H9 (cell line): ENCODE data around the gene SCAF11. TPM values are rescaled to one million over a fixed set of nuclear protein-coding genes. Genes with fewer than 3 reads are reported as not detected.

Source experiments
- DNase-seq: peaks from one replicate; pipeline ENCODE4 v3.0.0-alpha.2; 2017
- H2AFZ ChIP-seq: one replicate; pipeline ENCODE4 v1.6.1; 2013; ENCODE audit warnings: mild to moderate bottlenecking, low read length, control low read depth, moderate library complexity
- H2AK5ac ChIP-seq: 2 replicates; pipeline ENCODE4 v1.6.1; 2013; ENCODE audit warnings: low read length, control low read depth, mixed read lengths; ENCODE audit not compliant: insufficient read length
- H2BK120ac ChIP-seq: one replicate; pipeline ENCODE4 v1.6.1; 2013; ENCODE audit warnings: low read depth, mild to moderate bottlenecking, low read length, control low read depth, inconsistent platforms; ENCODE audit not compliant: poor library complexity, severe bottlenecking
- H2BK12ac ChIP-seq: 2 replicates; pipeline ENCODE4 v1.6.1; 2013; ENCODE audit warnings: low read length, control low read depth, mixed read lengths, low read depth; ENCODE audit not compliant: insufficient read length
- H2BK15ac ChIP-seq: 2 replicates; pipeline ENCODE4 v1.6.1; 2013; ENCODE audit warnings: low read depth, low read length, control low read depth
- H2BK20ac ChIP-seq: one replicate; pipeline ENCODE4 v1.6.1; 2013; ENCODE audit warnings: low read depth, mild to moderate bottlenecking, low read length, control low read depth, inconsistent platforms; ENCODE audit not compliant: poor library complexity, severe bottlenecking
- H2BK5ac ChIP-seq: 2 replicates; pipeline ENCODE4 v1.6.1; 2013; ENCODE audit warnings: low read length, control low read depth, mixed read lengths; ENCODE audit not compliant: insufficient read length
- H3K14ac ChIP-seq: 2 replicates; pipeline ENCODE4 v1.6.1; 2013; ENCODE audit warnings: low read length, control low read depth; ENCODE audit not compliant: insufficient read depth
- H3K18ac ChIP-seq: 2 replicates; pipeline ENCODE4 v1.6.1; 2013; ENCODE audit warnings: low read depth, mild to moderate bottlenecking, mixed read lengths, low read length, control low read depth; ENCODE audit not compliant: insufficient read length
- H3K23ac ChIP-seq: 2 replicates; pipeline ENCODE4 v1.6.1; 2013; ENCODE audit warnings: low read length, control low read depth, mixed read lengths, low read depth; ENCODE audit not compliant: insufficient read length
- H3K23me2 ChIP-seq: 2 replicates; pipeline ENCODE4 v1.6.1; 2013; ENCODE audit warnings: low read depth, mild to moderate bottlenecking, mixed read lengths, low read length, control low read depth; ENCODE audit not compliant: insufficient read length, poor library complexity, severe bottlenecking
- H3K27ac ChIP-seq: 2 replicates; pipeline ENCODE4 v1.5.1; 2013; ENCODE audit warnings: low read length, control low read depth, mixed read lengths, low read depth; ENCODE audit not compliant: insufficient read length
- H3K27me3 ChIP-seq: 2 replicates; pipeline ENCODE4 v1.6.1; 2013; ENCODE audit warnings: low read length, control low read depth, inconsistent platforms; ENCODE audit not compliant: insufficient read depth
- H3K4ac ChIP-seq: 2 replicates; pipeline ENCODE4 v1.6.1; 2013; ENCODE audit warnings: low read depth, mild to moderate bottlenecking, control low read depth, inconsistent platforms, low read length, moderate library complexity
- H3K4me1 ChIP-seq: 2 replicates; pipeline ENCODE4 v1.6.1; 2013; ENCODE audit warnings: low read length, control low read depth, inconsistent platforms; ENCODE audit not compliant: insufficient read depth
- H3K4me2 ChIP-seq: 2 replicates; pipeline ENCODE4 v1.6.1; 2013; ENCODE audit warnings: low read length, control low read depth, mixed read lengths; ENCODE audit not compliant: insufficient read length, insufficient read depth
- H3K56ac ChIP-seq: 2 replicates; pipeline ENCODE4 v1.6.1; 2013; ENCODE audit warnings: low read depth, mild to moderate bottlenecking, mixed read lengths, low read length, control low read depth; ENCODE audit not compliant: insufficient read length
- H3K79me1 ChIP-seq: 2 replicates; pipeline ENCODE4 v1.6.1; 2013; ENCODE audit warnings: low read depth, mild to moderate bottlenecking, moderate library complexity, low read length, control low read depth, inconsistent platforms; ENCODE audit not compliant: insufficient read depth, poor library complexity, severe bottlenecking
- H3K79me2 ChIP-seq: 2 replicates; pipeline ENCODE4 v1.6.1; 2013; ENCODE audit warnings: low read length, control low read depth, inconsistent platforms; ENCODE audit not compliant: insufficient read depth
- H3K9ac ChIP-seq: 2 replicates; pipeline ENCODE4 v1.6.1; 2013; ENCODE audit warnings: low read length, control low read depth, mixed read lengths; ENCODE audit not compliant: insufficient read length; ENCODE audit errors: extremely low read depth
- H3K9me3 ChIP-seq: one replicate; pipeline ENCODE4 v1.6.1; 2013; ENCODE audit warnings: low read depth, low read length, inconsistent platforms; ENCODE audit not compliant: control insufficient read depth
- H3T11ph ChIP-seq: one replicate; pipeline ENCODE4 v1.6.1; 2013; ENCODE audit warnings: mild to moderate bottlenecking, low read length, control low read depth, inconsistent platforms
- H4K20me1 ChIP-seq: one replicate; pipeline ENCODE4 v1.6.1; 2013; ENCODE audit not compliant: control insufficient read depth, insufficient read length, insufficient read depth
- H4K5ac ChIP-seq: 2 replicates; pipeline ENCODE4 v1.6.1; 2013; ENCODE audit warnings: low read depth, mild to moderate bottlenecking, mixed read lengths, low read length, control low read depth; ENCODE audit not compliant: insufficient read length
- H4K8ac ChIP-seq: replicated peaks from 2 replicates; pipeline ENCODE4 v1.6.1; 2013; ENCODE audit warnings: low read length, control low read depth, mixed read lengths, low read depth; ENCODE audit not compliant: insufficient read length
- H4K91ac ChIP-seq: 2 replicates; pipeline ENCODE4 v1.6.1; 2013; ENCODE audit warnings: low read depth, mild to moderate bottlenecking, moderate library complexity, mixed read lengths, low read length, control low read depth; ENCODE audit not compliant: insufficient read length
- H3K27ac Mint-ChIP-seq, 3 experiments: 2 replicates in 2 of 3; 3 replicates in 1 of 3; pipeline ENCODE4 v1.8.0; 2020 to 2021; ENCODE audit warnings: mixed read lengths in 3 of 3, mild to moderate bottlenecking in 1 of 3, moderate library complexity in 1 of 3
- H3K27me3 Mint-ChIP-seq: 2 replicates; pipeline ENCODE4 v1.8.0; 2021; ENCODE audit warnings: low read depth, mild to moderate bottlenecking, moderate library complexity, mixed read lengths
- H3K36me3 Mint-ChIP-seq, 3 experiments: 2 replicates in 2 of 3; 3 replicates in 1 of 3; pipeline ENCODE4 v1.8.0; 2020 to 2021; ENCODE audit warnings: low read depth in 3 of 3, mixed read lengths in 3 of 3; ENCODE audit not compliant: insufficient read depth in 1 of 3
- H3K4me1 Mint-ChIP-seq, 2 experiments: 2 replicates each; pipeline ENCODE4 v1.8.0; 2020; ENCODE audit warnings: mixed read lengths in 2 of 2
- H3K4me3 Mint-ChIP-seq, 2 experiments: 2 replicates in 1 of 2; 3 replicates in 1 of 2; pipeline ENCODE4 v1.8.0; 2020 to 2021; ENCODE audit warnings: mild to moderate bottlenecking in 2 of 2, mixed read lengths in 2 of 2, moderate library complexity in 1 of 2
- H3K9me3 Mint-ChIP-seq, 2 experiments: 2 replicates in 1 of 2; 3 replicates in 1 of 2; pipeline ENCODE4 v1.8.0; 2020; ENCODE audit warnings: mild to moderate bottlenecking in 2 of 2, mixed read lengths in 2 of 2, moderate library complexity in 1 of 2
- WGBS: extraction: QIAGEN DNeasy Blood & Tissue Kit; methylation state at CpG from one replicate; pipeline ENCODE4 v1.1.7; 2013; ENCODE audit warnings: missing lambda C conversion rate, low lambda C conversion rate, mixed read lengths; ENCODE audit not compliant: insufficient read length; ENCODE audit errors: extremely low coverage; 5-methylcytosine and 5-hydroxymethylcytosine counted together
- total RNA-seq: library from RNA; stranded (reverse); gene quantifications from 2 replicates; pipeline ENCODE4 v1.2.1, GENCODE V29; 2021
- TF ChIP-seq, protein P1 (sequence below): fragments of 200-600 bp; sonication (generic); conservative IDR thresholded peaks from 3 replicates; pipeline ENCODE4 v1.8.0; 2021; ENCODE audit warnings: antibody characterized with exemption, mild to moderate bottlenecking

The SCAF11 gene
- total RNA-seq, 1 experiment from 2014 or later: 90.8 TPM

DNA sequence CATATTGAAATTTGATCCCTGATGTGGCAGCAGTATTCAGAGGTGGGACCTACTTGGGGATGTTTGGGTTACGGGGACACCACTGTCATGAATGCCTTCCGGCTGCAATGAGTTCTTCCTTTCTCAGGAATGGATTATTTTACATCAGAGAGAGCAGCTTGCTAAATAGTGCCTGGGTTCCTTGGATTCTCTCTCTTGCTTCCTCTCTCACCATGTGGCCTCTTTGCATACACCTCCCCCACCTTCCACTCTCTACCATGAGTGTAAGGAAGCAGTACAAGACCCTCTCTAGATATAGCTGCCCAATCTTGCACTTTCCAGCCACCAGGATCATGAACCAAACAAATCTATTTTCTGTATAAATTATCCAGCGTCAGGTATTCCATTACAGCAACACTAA, 15.4 kb upstream of the SCAF11 start:
- no CpG with 5 or more reads among the region's 3 CpGs for WGBS
- no peaks in the 10 kb centered on the region for H3K9me3 ChIP-seq
- no peak overlapping the region for H3K23ac ChIP-seq
- no peak overlapping the region for H3K4ac ChIP-seq
- Mint-ChIP-seq H3K36me3 (peaks cover 4 to 11% (median 9%) of the 10 kb centered on the region in 3 experiments), H3K27ac (peak overlapping the region in 1 of 3 experiments; percentile 15; a peak in 1 of 7 replicates), H3K9me3 (peaks cover 8 to 13% of the 10 kb centered on the region in 2 experiments; a peak in 4 of 5 replicates), H3K4me3 (no peak overlapping the region), H3K4me1 (peaks cover 9 to 17% of the 10 kb centered on the region in 2 experiments), H3K27me3 (no peaks in the 10 kb centered on the region)
- H3K79me1 ChIP-seq: no peaks in the 10 kb centered on the region
- no peak overlapping the region for H2AFZ ChIP-seq
- H3K14ac ChIP-seq: no peak overlapping the region
- H3K27ac ChIP-seq: no peak overlapping the region
- TF ChIP-seq, protein P1, sequence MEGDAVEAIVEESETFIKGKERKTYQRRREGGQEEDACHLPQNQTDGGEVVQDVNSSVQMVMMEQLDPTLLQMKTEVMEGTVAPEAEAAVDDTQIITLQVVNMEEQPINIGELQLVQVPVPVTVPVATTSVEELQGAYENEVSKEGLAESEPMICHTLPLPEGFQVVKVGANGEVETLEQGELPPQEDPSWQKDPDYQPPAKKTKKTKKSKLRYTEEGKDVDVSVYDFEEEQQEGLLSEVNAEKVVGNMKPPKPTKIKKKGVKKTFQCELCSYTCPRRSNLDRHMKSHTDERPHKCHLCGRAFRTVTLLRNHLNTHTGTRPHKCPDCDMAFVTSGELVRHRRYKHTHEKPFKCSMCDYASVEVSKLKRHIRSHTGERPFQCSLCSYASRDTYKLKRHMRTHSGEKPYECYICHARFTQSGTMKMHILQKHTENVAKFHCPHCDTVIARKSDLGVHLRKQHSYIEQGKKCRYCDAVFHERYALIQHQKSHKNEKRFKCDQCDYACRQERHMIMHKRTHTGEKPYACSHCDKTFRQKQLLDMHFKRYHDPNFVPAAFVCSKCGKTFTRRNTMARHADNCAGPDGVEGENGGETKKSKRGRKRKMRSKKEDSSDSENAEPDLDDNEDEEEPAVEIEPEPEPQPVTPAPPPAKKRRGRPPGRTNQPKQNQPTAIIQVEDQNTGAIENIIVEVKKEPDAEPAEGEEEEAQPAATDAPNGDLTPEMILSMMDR: no peak
- H2BK5ac ChIP-seq: no peak overlapping the region
- H4K5ac ChIP-seq: no peak overlapping the region
- DNase-seq: no peak
- no peak overlapping the region for H2BK15ac ChIP-seq
- no peak overlapping the region for H2BK120ac ChIP-seq
- peaks cover 3% of the 10 kb centered on the region; the same call in 1 of the 2 replicates for H3K4me1 ChIP-seq
- no peak overlapping the region for H2BK12ac ChIP-seq
- H4K20me1 ChIP-seq: no peaks in the 10 kb centered on the region
- no peak overlapping the region for H3K56ac ChIP-seq
- no peak overlapping the region for H2BK20ac ChIP-seq
- no peak overlapping the region for H4K91ac ChIP-seq
- H3K18ac ChIP-seq: no peak overlapping the region
- H3K79me2 ChIP-seq: no peaks in the 10 kb centered on the region
- no peak overlapping the region for H3T11ph ChIP-seq
- H3K27me3 ChIP-seq: no peaks in the 10 kb centered on the region
- no peak overlapping the region for H3K9ac ChIP-seq
- H3K4me2 ChIP-seq: peak overlapping the region; percentile 36
- no peaks in the 10 kb centered on the region for H3K23me2 ChIP-seq
- H4K8ac ChIP-seq: no peak overlapping the region
- no peak overlapping the region for H2AK5ac ChIP-seq
